HEK293 (cell line): ENCODE measurements around the gene KLHDC8B.

Experiments used
- CTCF ChIA-PET: fragments of 350-600 bp; formaldehyde crosslinking; extraction: SDS; loops from one replicate; lab custom pipeline; 2021; ENCODE audit warnings: antibody characterized with exemption; lab: Yijun Ruan, JAX
- POLR2A ChIA-PET: fragments of 300-600 bp; formaldehyde crosslinking; extraction: SDS; loops from one replicate; lab custom pipeline; 2020; ENCODE audit warnings: antibody characterized with exemption, inconsistent platforms; lab: Yijun Ruan, JAX
- H3K27ac ChIP-seq: fragments of 200-500 bp; sonication (Bioruptor generic); 2 replicates; pipeline ENCODE4 v1.5.1; 2014; ENCODE audit warnings: low read depth, low read length, control low read depth, inconsistent platforms; ENCODE audit errors: extremely low read depth
- H3K36me3 ChIP-seq, 2 experiments: fragments of 200-500 bp in 1 of 2; sonication (Bioruptor generic) in 1 of 2; 1 replicate in 1 of 2; 2 replicates in 1 of 2; pipeline ENCODE4 v1.5.1; 2014 to 2017; ENCODE audit warnings: inconsistent platforms in 2 of 2, low read length in 2 of 2; ENCODE audit not compliant: control insufficient read depth in 2 of 2, insufficient read depth in 1 of 2
- H3K4me1 ChIP-seq: fragments of 200-500 bp; sonication (Bioruptor generic); 2 replicates; pipeline ENCODE4 v1.5.1; 2014; ENCODE audit warnings: mild to moderate bottlenecking, low read length, inconsistent platforms; ENCODE audit not compliant: control insufficient read depth, insufficient read depth
- H3K4me3 ChIP-seq: 2 replicates; pipeline ENCODE4 v1.5.1; 2011; ENCODE audit warnings: low read depth, mild to moderate bottlenecking, control low read depth, low read length, moderate library complexity
- H3K9me3 ChIP-seq: fragments of 200-500 bp; sonication (Bioruptor generic); 2 replicates; pipeline ENCODE4 v1.5.1; 2014; ENCODE audit warnings: low read depth, low read length, inconsistent platforms; ENCODE audit not compliant: control insufficient read depth, insufficient read depth
- BCL11B ChIP-seq: fragments of 450-650 bp; formaldehyde crosslinking; IDR thresholded peaks from 2 replicates; pipeline ENCODE4 v1.5.1; 2016; ENCODE audit warnings: low read depth, missing biosample characterization, missing genetic modification characterization
- CTCF ChIP-seq: fragments of 450-650 bp; formaldehyde crosslinking; IDR thresholded peaks from 2 replicates; pipeline ENCODE4 v1.5.1; 2016; ENCODE audit warnings: missing biosample characterization, missing genetic modification characterization
- GLIS1 ChIP-seq: fragments of 450-650 bp; formaldehyde crosslinking; IDR thresholded peaks from 2 replicates; pipeline ENCODE4 v1.5.1; 2016; ENCODE audit warnings: missing biosample characterization, missing genetic modification characterization
- KLF8 ChIP-seq: fragments of 450-650 bp; formaldehyde crosslinking; IDR thresholded peaks from 2 replicates; pipeline ENCODE4 v1.5.1; 2016; ENCODE audit warnings: missing biosample characterization, missing genetic modification characterization
- RBAK ChIP-seq: fragments of 450-650 bp; formaldehyde crosslinking; IDR thresholded peaks from 2 replicates; pipeline ENCODE4 v1.5.1; 2016; ENCODE audit warnings: missing biosample characterization, missing genetic modification characterization
- REST ChIP-seq: fragments of 450-650 bp; formaldehyde crosslinking; IDR thresholded peaks from 2 replicates; pipeline ENCODE4 v1.5.1; 2016; ENCODE audit warnings: missing biosample characterization, missing genetic modification characterization
- ZBTB21 ChIP-seq: fragments of 450-650 bp; formaldehyde crosslinking; IDR thresholded peaks from 2 replicates; pipeline ENCODE4 v1.5.1; 2017; ENCODE audit warnings: missing biosample characterization, missing genetic modification characterization
- ZEB2 ChIP-seq: fragments of 450-650 bp; formaldehyde crosslinking; IDR thresholded peaks from 2 replicates; pipeline ENCODE4 v1.5.1; 2016; ENCODE audit warnings: missing biosample characterization, missing genetic modification characterization
- ZIC2 ChIP-seq: fragments of 450-650 bp; formaldehyde crosslinking; IDR thresholded peaks from 2 replicates; pipeline ENCODE4 v1.5.1; 2016; ENCODE audit warnings: missing biosample characterization, missing genetic modification characterization
- ZNF19 ChIP-seq: fragments of 450-650 bp; formaldehyde crosslinking; IDR thresholded peaks from 2 replicates; pipeline ENCODE4; 2016; ENCODE audit warnings: missing biosample characterization, missing genetic modification characterization, low read depth
- ZNF239 ChIP-seq: fragments of 450-650 bp; formaldehyde crosslinking; IDR thresholded peaks from 2 replicates; pipeline ENCODE4 v1.5.1; 2016; ENCODE audit warnings: missing biosample characterization, missing genetic modification characterization
- ZNF24 ChIP-seq: fragments of 450-650 bp; formaldehyde crosslinking; IDR thresholded peaks from 2 replicates; pipeline ENCODE4 v1.5.1; 2016; ENCODE audit warnings: missing biosample characterization, missing genetic modification characterization
- ZNF26 ChIP-seq: fragments of 450-650 bp; formaldehyde crosslinking; IDR thresholded peaks from 2 replicates; pipeline ENCODE4 v1.5.1; 2016; ENCODE audit warnings: missing biosample characterization, missing genetic modification characterization
- ZNF274 ChIP-seq, 2 experiments: fragments of 200-500 bp in 1 of 2; fragments of 450-650 bp in 1 of 2; sonication (Bioruptor generic) in 1 of 2; formaldehyde crosslinking in 1 of 2; IDR thresholded peaks; 2 replicates each; pipeline versions ENCODE4 v1.5.1 to v1.6.1; 2014 to 2016; ENCODE audit warnings: borderline replicate concordance in 1 of 2, inconsistent platforms in 1 of 2, low read length in 1 of 2, missing biosample characterization in 1 of 2, missing genetic modification characterization in 1 of 2
- ZNF366 ChIP-seq: fragments of 450-650 bp; formaldehyde crosslinking; conservative IDR thresholded peaks from 2 replicates; pipeline ENCODE4 v1.5.1; 2016; ENCODE audit warnings: missing biosample characterization, missing genetic modification characterization
- ZNF37A ChIP-seq: fragments of 450-650 bp; IDR thresholded peaks from 2 replicates; pipeline ENCODE4 v1.5.1; 2018; ENCODE audit warnings: missing biosample characterization, missing genetic modification characterization
- ZNF404 ChIP-seq: fragments of 450-650 bp; formaldehyde crosslinking; IDR thresholded peaks from 2 replicates; pipeline ENCODE4 v1.5.1; 2017; ENCODE audit warnings: missing biosample characterization, missing genetic modification characterization
- ZNF433 ChIP-seq: fragments of 450-650 bp; formaldehyde crosslinking; IDR thresholded peaks from 2 replicates; pipeline ENCODE4 v1.5.1; 2016; ENCODE audit warnings: missing biosample characterization, missing genetic modification characterization, low read depth
- ZNF549 ChIP-seq: fragments of 450-650 bp; IDR thresholded peaks from 2 replicates; pipeline ENCODE4 v1.5.1; 2018; ENCODE audit warnings: missing biosample characterization, missing genetic modification characterization, mild to moderate bottlenecking, inconsistent platforms, moderate library complexity
- ZNF561 ChIP-seq: fragments of 450-650 bp; IDR thresholded peaks from 2 replicates; pipeline ENCODE4 v1.5.1; 2018; ENCODE audit warnings: missing biosample characterization, missing genetic modification characterization, borderline replicate concordance
- ZNF621 ChIP-seq: fragments of 450-650 bp; formaldehyde crosslinking; IDR thresholded peaks from 2 replicates; pipeline ENCODE4 v1.5.1; 2017; ENCODE audit warnings: missing biosample characterization, missing genetic modification characterization
- ZNF629 ChIP-seq: fragments of 450-650 bp; formaldehyde crosslinking; IDR thresholded peaks from 2 replicates; pipeline ENCODE4 v1.5.1; 2017; ENCODE audit warnings: missing biosample characterization, missing genetic modification characterization
- ZNF664 ChIP-seq: fragments of 450-650 bp; formaldehyde crosslinking; IDR thresholded peaks from 2 replicates; pipeline ENCODE4 v1.5.1; 2016; ENCODE audit warnings: missing biosample characterization, missing genetic modification characterization
- ZNF785 ChIP-seq: fragments of 450-650 bp; formaldehyde crosslinking; IDR thresholded peaks from 2 replicates; pipeline ENCODE4 v1.5.1; 2016; ENCODE audit warnings: missing biosample characterization, missing genetic modification characterization
- ZSCAN4 ChIP-seq: fragments of 450-650 bp; formaldehyde crosslinking; IDR thresholded peaks from 2 replicates; pipeline ENCODE4 v1.5.1; 2017; ENCODE audit warnings: missing biosample characterization, missing genetic modification characterization

The KLHDC8B gene

GRCh38 chr3:49135499-49135898 lies 35.9 kb upstream of the KLHDC8B start:
- CTCF ChIA-PET, result interaction anchor here (0.6 kb wide), 1 partner anchor 246 kb away, joined by 3 read pairs; no protein-coding TSS in a partner anchor
- POLR2A ChIA-PET, result no interaction called here
- H3K9me3 ChIP-seq, result no peaks in the 10 kb centered on the region
- no peak for TF ChIP-seq ZEB2 (tag by site-specific recombination)
- no peak for TF ChIP-seq ZNF274 (IDR thresholded peaks at IDR 0.05; ENCODE audit: low read length)
- TF ChIP-seq ZNF274 (tag by site-specific recombination; IDR thresholded peaks at IDR 0.05; ENCODE audit: borderline replicate concordance), result no peak
- TF ChIP-seq ZBTB21 (tag by site-specific recombination), result no peak
- no peak for TF ChIP-seq ZNF239
- no peak for TF ChIP-seq BCL11B (tag by site-specific recombination)
- TF ChIP-seq ZNF37A, result no peak
- TF ChIP-seq ZNF404, result no peak
- TF ChIP-seq ZNF366, result no peak
- no peak for TF ChIP-seq ZNF549 (tag by site-specific recombination)
- no peak for TF ChIP-seq ZNF629
- TF ChIP-seq ZSCAN4 (tag by site-specific recombination), result no peak
- TF ChIP-seq ZNF24, result no peak
- no peak for TF ChIP-seq GLIS1 (tag by site-specific recombination)
- TF ChIP-seq ZNF664 (tag by site-specific recombination), result no peak
- TF ChIP-seq ZNF785 (tag by site-specific recombination), result no peak
- no peak for TF ChIP-seq ZNF26 (tag by site-specific recombination)
- TF ChIP-seq, all 188 proteins: peak for 0
- no peaks in the 10 kb centered on the region; the same call in 1 of the 2 replicates for H3K4me1 ChIP-seq
- H3K27ac ChIP-seq, result no peak overlapping the region
- H3K4me3 ChIP-seq, result no peak overlapping the region
- H3K36me3 ChIP-seq, result peaks cover 0 to 13% of the 10 kb centered on the region in 2 experiments; a peak in 1 of 3 replicates

- H3K9me3 ChIP-seq, result no peaks in the 10 kb centered on the region
- TF ChIP-seq ZIC2 (tag by site-specific recombination) (no peak), CTCF (tag by site-specific recombination) (no peak), REST (tag by site-specific recombination) (no peak), ZNF621 (tag by site-specific recombination) (no peak), KLF8 (tag by site-specific recombination) (no peak), ZNF561 (no peak), ZNF433 (tag by site-specific recombination) (no peak), RBAK (tag by site-specific recombination) (no peak), ZNF19 (no peak)
- no peak overlapping the region for H3K4me3 ChIP-seq
- no peak overlapping the region for H3K27ac ChIP-seq
- CTCF ChIA-PET, result interaction anchor here (0.6 to 0.7 kb wide), 2 partner anchors 399 to 685 kb away, joined by 3 to 4 read pairs; no protein-coding TSS in a partner anchor
- no peaks in the 10 kb centered on the region for H3K4me1 ChIP-seq
- no peaks in the 10 kb centered on the region for H3K36me3 ChIP-seq
- POLR2A ChIA-PET, result no interaction called here
These were observed 31.3 kb upstream of the KLHDC8B start for GRCh38 chr3:49140080-49140479.
